ENCODE measurements around the gene NGEF. TPM values are rescaled to one million over a fixed set of nuclear protein-coding genes. Genes with fewer than 3 reads are reported as not detected.

Gene NGEF
- total RNA-seq, 2 experiments from 2014 or later, result not detected

- no peaks in the 10 kb centered on the region for H3K9me3 Mint-ChIP-seq
Measured at GRCh38 chr2:232863996-232864395, 149.1 kb downstream of the NGEF start.

GRCh38 chr2:232861353-232861752, 151.7 kb downstream of the NGEF start:
- DNase-seq (no peak), ATAC-seq (ENCODE audit: poor library complexity) (no peak)
- H3K27me3 Mint-ChIP-seq, result no peaks in the 10 kb centered on the region
- H3K36me3 ChIP-seq (ENCODE audit: insufficient read depth, low read length), result peaks cover 26% of the 10 kb centered on the region
- H3K4me3 ChIP-seq (ENCODE audit: low read length), result no peak overlapping the region
- intact Hi-C loops (cut with DNase I, micrococcal nuclease), result loop anchor here in 1 of 2 experiments (10.0 kb wide), 1 partner anchor 173 kb away; the partner anchor contains the start of gene NEU2
- H3K27ac Mint-ChIP-seq, result no peak overlapping the region
- no peaks in the 10 kb centered on the region for H3K9me3 ChIP-seq (ENCODE audit: control insufficient read depth in 1 of 2, insufficient read depth in 1 of 2, low read length in 2 of 2)
- H3K27me3 ChIP-seq (ENCODE audit: control insufficient read depth in 1 of 2, insufficient read depth in 2 of 2, low read length in 2 of 2), result no peaks in the 10 kb centered on the region
- H3K4me1 ChIP-seq (ENCODE audit: insufficient read depth, low read length), result no peaks in the 10 kb centered on the region
- ChIA-PET POLR2A (no interaction called here), CTCF (no interaction called here)
- TF ChIP-seq, protein P1, sequence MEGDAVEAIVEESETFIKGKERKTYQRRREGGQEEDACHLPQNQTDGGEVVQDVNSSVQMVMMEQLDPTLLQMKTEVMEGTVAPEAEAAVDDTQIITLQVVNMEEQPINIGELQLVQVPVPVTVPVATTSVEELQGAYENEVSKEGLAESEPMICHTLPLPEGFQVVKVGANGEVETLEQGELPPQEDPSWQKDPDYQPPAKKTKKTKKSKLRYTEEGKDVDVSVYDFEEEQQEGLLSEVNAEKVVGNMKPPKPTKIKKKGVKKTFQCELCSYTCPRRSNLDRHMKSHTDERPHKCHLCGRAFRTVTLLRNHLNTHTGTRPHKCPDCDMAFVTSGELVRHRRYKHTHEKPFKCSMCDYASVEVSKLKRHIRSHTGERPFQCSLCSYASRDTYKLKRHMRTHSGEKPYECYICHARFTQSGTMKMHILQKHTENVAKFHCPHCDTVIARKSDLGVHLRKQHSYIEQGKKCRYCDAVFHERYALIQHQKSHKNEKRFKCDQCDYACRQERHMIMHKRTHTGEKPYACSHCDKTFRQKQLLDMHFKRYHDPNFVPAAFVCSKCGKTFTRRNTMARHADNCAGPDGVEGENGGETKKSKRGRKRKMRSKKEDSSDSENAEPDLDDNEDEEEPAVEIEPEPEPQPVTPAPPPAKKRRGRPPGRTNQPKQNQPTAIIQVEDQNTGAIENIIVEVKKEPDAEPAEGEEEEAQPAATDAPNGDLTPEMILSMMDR (IDR thresholded peaks at IDR 0.05), result no peak
- no peaks in the 10 kb centered on the region for H3K9me3 Mint-ChIP-seq
- H3K27ac ChIP-seq (ENCODE audit: low read depth in 1 of 2, low read length in 2 of 2), result no peak overlapping the region
- no peaks in the 10 kb centered on the region for H3K4me1 Mint-ChIP-seq (ENCODE audit: low read depth)
- H3K36me3 Mint-ChIP-seq (ENCODE audit: low read depth), result peaks cover 49% of the 10 kb centered on the region
- no peak overlapping the region for H3K4me3 Mint-ChIP-seq

More at GRCh38 chr2:232863996-232864395, 149.1 kb downstream of the NGEF start:
- H3K36me3 Mint-ChIP-seq (ENCODE audit: low read depth), result peaks cover 22% of the 10 kb centered on the region
- no peak overlapping the region for H3K27ac ChIP-seq (ENCODE audit: low read depth in 1 of 2, low read length in 2 of 2)
- DNase-seq (no peak), ATAC-seq (ENCODE audit: poor library complexity) (no peak)
- H3K27me3 ChIP-seq (ENCODE audit: control insufficient read depth in 1 of 2, insufficient read depth in 2 of 2, low read length in 2 of 2), result no peaks in the 10 kb centered on the region
- intact Hi-C loops (cut with DNase I, micrococcal nuclease), result loop anchor here in 1 of 2 experiments (10.0 kb wide), 1 partner anchor 171 kb away; the partner anchor contains the start of gene NEU2
- H3K4me3 Mint-ChIP-seq, result no peak overlapping the region
- no peak overlapping the region for H3K27ac Mint-ChIP-seq
- no peaks in the 10 kb centered on the region for H3K9me3 ChIP-seq (ENCODE audit: control insufficient read depth in 1 of 2, insufficient read depth in 1 of 2, low read length in 2 of 2)
- no peaks in the 10 kb centered on the region for H3K4me1 ChIP-seq (ENCODE audit: insufficient read depth, low read length)
- H3K4me1 Mint-ChIP-seq (ENCODE audit: low read depth), result no peaks in the 10 kb centered on the region
- TF ChIP-seq, protein P1 (IDR thresholded peaks at IDR 0.05), result no peak
- CTCF ChIA-PET, result no interaction called here
- no peak overlapping the region for H3K4me3 ChIP-seq (ENCODE audit: low read length)
- H3K36me3 ChIP-seq (ENCODE audit: insufficient read depth, low read length), result peaks cover 2% of the 10 kb centered on the region
- POLR2A ChIA-PET, result no interaction called here
- no peaks in the 10 kb centered on the region for H3K27me3 Mint-ChIP-seq

GRCh38 chr2:232860593-232861241, 152.3 kb downstream of the NGEF start:
- ChIA-PET CTCF (no interaction called here), POLR2A (interaction anchor here (0.6 kb wide), 1 partner anchor 9 kb away, joined by 3 read pairs; no protein-coding TSS in a partner anchor)
- DNase-seq (no peak), ATAC-seq (ENCODE audit: poor library complexity) (no peak)
- no peaks in the 10 kb centered on the region for H3K9me3 Mint-ChIP-seq
- Histone ChIP-seq H3K4me3 (ENCODE audit: low read length) (no peak overlapping the region), H3K27ac (ENCODE audit: low read depth in 1 of 2, low read length in 2 of 2) (no peak overlapping the region), H3K4me1 (ENCODE audit: insufficient read depth, low read length) (no peaks in the 10 kb centered on the region), H3K27me3 (ENCODE audit: control insufficient read depth in 1 of 2, insufficient read depth in 2 of 2, low read length in 2 of 2) (no peaks in the 10 kb centered on the region), H3K36me3 (ENCODE audit: insufficient read depth, low read length) (peaks cover 31% of the 10 kb centered on the region), H3K9me3 (ENCODE audit: control insufficient read depth in 1 of 2, insufficient read depth in 1 of 2, low read length in 2 of 2) (no peaks in the 10 kb centered on the region)
- H3K27ac Mint-ChIP-seq, result no peak overlapping the region
- TF ChIP-seq, protein P1 (IDR thresholded peaks at IDR 0.05), result no peak
- H3K36me3 Mint-ChIP-seq (ENCODE audit: low read depth), result peaks cover 55% of the 10 kb centered on the region
- no peaks in the 10 kb centered on the region for H3K4me1 Mint-ChIP-seq (ENCODE audit: low read depth)
- H3K4me3 Mint-ChIP-seq, result no peak overlapping the region
- intact Hi-C loops (cut with DNase I, micrococcal nuclease), result loop anchor here in 1 of 2 experiments (10.0 kb wide), 1 partner anchor 174 kb away; the partner anchor contains the start of gene NEU2
- no peaks in the 10 kb centered on the region for H3K27me3 Mint-ChIP-seq

All from CD4-positive, alpha-beta T cell (primary cell).